Lower lobe of right lung (tissue), 2 donors: ENCODE data around the gene FASTK. TPM values are rescaled to one million over a fixed set of nuclear protein-coding genes. Genes with fewer than 3 reads are reported as not detected.
"Not testable (repeated sequence)": the region's sequence is repeated elsewhere in the genome, so short reads cannot be mapped to it uniquely, and the experiment has no call there.

ENCODE experiments used
- ATAC-seq, 2 donors: fragments of 200-7000 bp; cut with Tn5 transposase; one replicate each; pipeline ENCODE4 v1.9.1; 2020 to 2022; ENCODE audit warnings: mild to moderate bottlenecking in 2 of 2, moderate library complexity in 2 of 2
- DNase-seq: peaks from one replicate; pipeline ENCODE4 v3.0.0-alpha.2; 2020
- H3K27ac ChIP-seq: fragments of 200-600 bp; one replicate; pipeline ENCODE4 v1.8.0; 2022
- H3K27me3 ChIP-seq: fragments of 200-600 bp; one replicate; pipeline ENCODE4 v1.8.0; 2022; ENCODE audit warnings: low read depth
- H3K36me3 ChIP-seq: fragments of 200-600 bp; one replicate; pipeline ENCODE4 v1.8.0; 2022; ENCODE audit warnings: mild to moderate bottlenecking
- H3K4me1 ChIP-seq: fragments of 200-600 bp; one replicate; pipeline ENCODE4 v1.8.0; 2022
- H3K4me3 ChIP-seq: fragments of 200-600 bp; one replicate; pipeline ENCODE4 v1.8.0; 2022; ENCODE audit warnings: mild to moderate bottlenecking
- H3K9me3 ChIP-seq: fragments of 200-600 bp; one replicate; pipeline ENCODE4 v1.8.0; 2022
- CTCF ChIP-seq: fragments of 200-600 bp; IDR thresholded peaks from one replicate; pipeline ENCODE4 v1.8.0; 2022; ENCODE audit warnings: antibody characterized with exemption, mild to moderate bottlenecking
- intact Hi-C: fragments of 100-400 bp; cut with DNase I; formaldehyde crosslinking; loops from one replicate; pipeline ENCODE4 v1.11.0; 2022
- total RNA-seq: library from RNA; stranded (reverse); fragmentation: NEBNext Ultra II Directional; extraction: Animal tissue kit (Norgen Biotek cat#: 25700); gene quantifications from one replicate; pipeline ENCODE4 v1.2.1, GENCODE V29; 2021
- donor health status: DM: no; HTN: yes; CAD: no; lungs with severe emphysema.

FASTK gene
- total RNA-seq, 1 donor from 2014 or later = 54.4 TPM

GRCh38 chr7:151045967-151046366, 34.6 kb downstream of the FASTK start:
- no peak overlapping the region for H3K27ac ChIP-seq
- no peak for TF ChIP-seq CTCF
- DNase-seq (no peak), ATAC-seq (no peak)
- intact Hi-C loops = no loop called here
- peaks cover 8% of the 10 kb centered on the region for H3K27me3 ChIP-seq
- peaks cover 31% of the 10 kb centered on the region for H3K36me3 ChIP-seq
- no peaks in the 10 kb centered on the region for H3K9me3 ChIP-seq
- H3K4me1 ChIP-seq = peaks cover 3% of the 10 kb centered on the region
- H3K4me3 ChIP-seq = no peak overlapping the region

GRCh38 chr7:151045262-151045661, 35.3 kb downstream of the FASTK start:
- no peak for ATAC-seq
- intact Hi-C loops = no loop called here
- H3K27me3 ChIP-seq = peaks cover under 1% of the 10 kb centered on the region
- H3K4me3 ChIP-seq = no peak overlapping the region
- no peak for DNase-seq
- H3K36me3 ChIP-seq = peaks cover 31% of the 10 kb centered on the region
- no peak overlapping the region for H3K27ac ChIP-seq
- no peaks in the 10 kb centered on the region for H3K4me1 ChIP-seq
- no peaks in the 10 kb centered on the region for H3K9me3 ChIP-seq
- no peak for TF ChIP-seq CTCF

- DNase-seq (no peak), ATAC-seq (no peak)
- Histone ChIP-seq H3K27ac (no peak overlapping the region), H3K4me1 (peaks cover 12% of the 10 kb centered on the region), H3K4me3 (no peak overlapping the region), H3K9me3 (no peaks in the 10 kb centered on the region), H3K27me3 (no peaks in the 10 kb centered on the region), H3K36me3 (peaks cover 31% of the 10 kb centered on the region)
- intact Hi-C loops = no loop called here
- no peak for TF ChIP-seq CTCF
Measured at GRCh38 chr7:151043959-151044358, 36.6 kb downstream of the FASTK start.

GRCh38 chr7:151043449-151043848, 37.2 kb downstream of the FASTK start:
- DNase-seq, intact Hi-C loops, H3K9me3 ChIP-seq, H3K4me3 ChIP-seq, ATAC-seq, H3K27ac ChIP-seq, H3K27me3 ChIP-seq: not testable (repeated sequence)
- H3K4me1 ChIP-seq = peaks cover 17% of the 10 kb centered on the region
- peaks cover 31% of the 10 kb centered on the region for H3K36me3 ChIP-seq

GRCh38 chr7:151040616-151041375, 39.8 kb downstream of the FASTK start:
- Histone ChIP-seq H3K27me3 (no peaks in the 10 kb centered on the region), H3K36me3 (peaks cover 46% of the 10 kb centered on the region), H3K4me3 (no peak overlapping the region), H3K27ac (no peak overlapping the region), H3K9me3 (no peaks in the 10 kb centered on the region), H3K4me1 (peaks cover 19% of the 10 kb centered on the region)
- no peak for DNase-seq
- intact Hi-C loops = no loop called here
- TF ChIP-seq CTCF = no peak
- no peak for ATAC-seq

- Histone ChIP-seq H3K27me3 (no peaks in the 10 kb centered on the region), H3K9me3 (no peaks in the 10 kb centered on the region), H3K4me1 (peaks cover 19% of the 10 kb centered on the region), H3K4me3 (no peak overlapping the region), H3K27ac (no peak overlapping the region), H3K36me3 (peaks cover 49% of the 10 kb centered on the region)
- intact Hi-C loops = no loop called here
- TF ChIP-seq CTCF = no peak
- ATAC-seq = no peak
- DNase-seq = no peak
Measured at GRCh38 chr7:151039850-151040548, 40.6 kb downstream of the FASTK start.
